ENCODE results near the gene HCRTR1.

The HCRTR1 gene

DNA sequence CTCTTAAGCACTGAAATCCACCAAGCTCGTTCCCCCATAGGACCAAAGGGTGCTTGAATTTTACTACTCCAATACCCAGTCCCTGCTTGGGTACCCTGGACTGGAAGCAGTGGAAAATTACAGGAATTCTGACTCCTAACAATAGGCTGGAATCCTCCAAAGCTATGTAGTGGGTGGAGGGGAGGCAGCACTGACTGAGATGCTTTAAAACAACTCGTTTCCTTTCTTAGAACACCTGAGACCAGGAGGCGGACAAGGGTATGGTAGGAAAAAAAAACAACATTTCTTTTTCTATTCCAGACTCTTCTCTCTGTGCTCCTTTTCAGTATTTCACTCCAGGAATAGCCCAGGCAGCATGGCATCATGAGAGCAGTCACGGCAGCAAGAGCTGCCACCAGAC is 24.9 kb downstream of the HCRTR1 start:
- TF ChIP-seq, protein P1, sequence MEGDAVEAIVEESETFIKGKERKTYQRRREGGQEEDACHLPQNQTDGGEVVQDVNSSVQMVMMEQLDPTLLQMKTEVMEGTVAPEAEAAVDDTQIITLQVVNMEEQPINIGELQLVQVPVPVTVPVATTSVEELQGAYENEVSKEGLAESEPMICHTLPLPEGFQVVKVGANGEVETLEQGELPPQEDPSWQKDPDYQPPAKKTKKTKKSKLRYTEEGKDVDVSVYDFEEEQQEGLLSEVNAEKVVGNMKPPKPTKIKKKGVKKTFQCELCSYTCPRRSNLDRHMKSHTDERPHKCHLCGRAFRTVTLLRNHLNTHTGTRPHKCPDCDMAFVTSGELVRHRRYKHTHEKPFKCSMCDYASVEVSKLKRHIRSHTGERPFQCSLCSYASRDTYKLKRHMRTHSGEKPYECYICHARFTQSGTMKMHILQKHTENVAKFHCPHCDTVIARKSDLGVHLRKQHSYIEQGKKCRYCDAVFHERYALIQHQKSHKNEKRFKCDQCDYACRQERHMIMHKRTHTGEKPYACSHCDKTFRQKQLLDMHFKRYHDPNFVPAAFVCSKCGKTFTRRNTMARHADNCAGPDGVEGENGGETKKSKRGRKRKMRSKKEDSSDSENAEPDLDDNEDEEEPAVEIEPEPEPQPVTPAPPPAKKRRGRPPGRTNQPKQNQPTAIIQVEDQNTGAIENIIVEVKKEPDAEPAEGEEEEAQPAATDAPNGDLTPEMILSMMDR (conservative IDR thresholded peaks at IDR 0.05; ENCODE audit: low read depth, low read length), result no peak
- no peak for DNase-seq (ENCODE audit: low read depth)
- no peak overlapping the region for H3K4me3 ChIP-seq (ENCODE audit: low read depth, low read length)

DNA sequence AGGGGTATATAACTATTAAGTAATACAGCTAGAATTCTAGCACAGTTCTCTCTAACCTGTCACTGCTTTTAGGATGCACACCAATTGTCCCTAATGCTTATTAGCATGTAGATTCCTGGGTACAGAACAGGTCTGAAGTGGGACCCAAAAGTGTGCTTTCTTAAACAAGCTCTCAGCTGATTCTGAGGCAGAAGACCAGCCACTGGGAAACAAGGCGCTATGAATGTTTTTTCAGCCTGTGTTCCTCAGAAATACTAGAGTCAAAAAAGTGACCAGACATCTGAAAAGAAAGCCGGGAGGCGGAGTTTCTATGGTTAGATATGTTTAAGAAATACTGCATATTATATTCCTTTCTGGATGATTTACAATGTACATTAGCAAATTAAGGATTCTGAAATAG is 25.4 kb downstream of the HCRTR1 start:
- TF ChIP-seq, protein P1 (conservative IDR thresholded peaks at IDR 0.05; ENCODE audit: low read depth, low read length), result no peak
- DNase-seq (ENCODE audit: low read depth), result no peak
- no peak overlapping the region for H3K4me3 ChIP-seq (ENCODE audit: low read depth, low read length)

DNA sequence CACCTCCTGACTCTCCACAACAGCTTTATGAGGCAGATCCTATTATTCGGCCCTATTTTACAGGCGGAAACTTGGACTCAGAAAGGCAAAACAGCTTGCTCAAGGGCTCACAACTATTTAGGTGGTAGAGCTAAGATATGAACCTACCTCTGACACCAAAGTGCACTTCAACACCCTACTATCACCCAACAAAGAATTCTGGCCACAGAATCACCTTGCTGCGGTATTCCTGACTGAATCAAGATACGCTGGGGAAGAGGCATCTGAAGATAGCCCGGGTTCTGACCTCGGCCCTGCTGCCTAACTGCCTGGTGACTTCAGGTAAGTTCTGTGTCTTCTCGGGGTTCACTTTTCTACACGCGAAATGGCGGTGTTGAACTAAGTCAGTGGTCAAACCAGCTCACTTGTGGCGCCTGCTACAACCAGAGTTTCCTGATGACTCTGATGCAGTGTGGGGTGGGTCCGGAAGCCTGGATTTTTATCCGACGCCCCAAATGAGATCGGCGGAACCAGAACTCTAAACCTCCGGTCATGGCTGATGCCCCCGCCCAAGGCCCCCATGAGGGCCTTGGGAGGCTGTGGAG is 26.6 kb downstream of the HCRTR1 start:
- H3K4me3 ChIP-seq (ENCODE audit: low read depth, low read length), result peak overlapping the region; percentile 78
- TF ChIP-seq, protein P1 (conservative IDR thresholded peaks at IDR 0.05; ENCODE audit: low read depth, low read length), result no peak
- DNase-seq (ENCODE audit: low read depth), result no peak

DNA sequence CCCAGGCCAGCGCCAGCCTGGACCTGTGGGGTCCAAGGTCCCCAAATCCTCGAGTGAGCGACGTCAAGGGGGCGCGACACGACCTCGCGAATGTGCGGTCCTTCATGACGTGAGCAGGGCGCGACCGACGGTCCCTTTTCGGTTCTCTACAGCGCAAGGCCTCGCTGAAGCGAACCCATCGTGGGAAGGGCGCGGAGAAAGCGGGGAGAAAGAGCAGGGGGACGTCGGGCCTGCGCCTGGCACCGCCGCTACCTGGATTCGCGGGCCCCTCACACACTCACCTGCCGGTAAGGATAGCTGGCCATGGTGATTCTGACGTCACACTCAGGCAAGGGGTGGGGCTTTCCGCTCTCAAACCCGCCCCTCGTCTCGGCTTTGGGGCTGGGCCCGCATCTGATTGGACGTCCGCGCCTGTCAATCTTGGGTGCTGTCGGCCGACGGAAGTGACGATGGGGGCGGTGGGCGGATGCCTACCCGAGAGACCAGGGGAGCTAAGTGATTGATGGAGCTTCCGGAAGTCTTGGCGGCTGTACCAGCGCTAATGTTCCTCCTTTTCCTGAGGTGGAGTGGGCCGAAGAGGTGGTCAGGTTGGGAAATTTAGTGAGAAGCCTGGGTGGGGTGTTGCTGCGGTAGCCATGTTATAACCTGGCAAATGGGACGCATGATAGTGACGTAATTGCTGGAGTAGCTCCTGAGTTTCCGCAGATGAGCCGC is 27.2 kb downstream of the HCRTR1 start, which contains the start of gene PEF1:
TSS of gene PEF1 (minus strand) at position 317 of the 714 bp plus-strand sequence. CDS start at position 305, 12 bp downstream.
- TF ChIP-seq, protein P1 (conservative IDR thresholded peaks at IDR 0.05; ENCODE audit: low read depth, low read length), result no peak
- peak; percentile 99 for DNase-seq (ENCODE audit: low read depth)
- H3K4me3 ChIP-seq (ENCODE audit: low read depth, low read length), result peak within 1 kb of the TSS; percentile 78

DNA sequence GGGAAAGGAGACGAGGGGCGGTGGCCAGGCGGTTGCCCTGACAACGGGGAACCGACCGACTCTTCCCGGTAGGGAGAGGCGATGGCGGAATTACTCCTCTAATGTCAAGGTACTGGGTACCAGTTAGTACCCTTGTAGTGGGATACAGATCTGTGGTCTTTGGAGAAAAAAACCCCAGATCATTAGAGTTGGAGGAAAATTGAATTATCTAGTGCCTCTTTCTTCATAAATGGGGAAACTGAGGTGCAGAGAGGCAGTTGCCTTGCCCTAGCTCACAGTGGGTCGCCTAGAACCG is 27.7 kb downstream of the HCRTR1 start:
- DNase-seq (ENCODE audit: low read depth), result no peak
- TF ChIP-seq, protein P1 (conservative IDR thresholded peaks at IDR 0.05; ENCODE audit: low read depth, low read length), result no peak
- H3K4me3 ChIP-seq (ENCODE audit: low read depth, low read length), result peak overlapping the region; percentile 78

DNA sequence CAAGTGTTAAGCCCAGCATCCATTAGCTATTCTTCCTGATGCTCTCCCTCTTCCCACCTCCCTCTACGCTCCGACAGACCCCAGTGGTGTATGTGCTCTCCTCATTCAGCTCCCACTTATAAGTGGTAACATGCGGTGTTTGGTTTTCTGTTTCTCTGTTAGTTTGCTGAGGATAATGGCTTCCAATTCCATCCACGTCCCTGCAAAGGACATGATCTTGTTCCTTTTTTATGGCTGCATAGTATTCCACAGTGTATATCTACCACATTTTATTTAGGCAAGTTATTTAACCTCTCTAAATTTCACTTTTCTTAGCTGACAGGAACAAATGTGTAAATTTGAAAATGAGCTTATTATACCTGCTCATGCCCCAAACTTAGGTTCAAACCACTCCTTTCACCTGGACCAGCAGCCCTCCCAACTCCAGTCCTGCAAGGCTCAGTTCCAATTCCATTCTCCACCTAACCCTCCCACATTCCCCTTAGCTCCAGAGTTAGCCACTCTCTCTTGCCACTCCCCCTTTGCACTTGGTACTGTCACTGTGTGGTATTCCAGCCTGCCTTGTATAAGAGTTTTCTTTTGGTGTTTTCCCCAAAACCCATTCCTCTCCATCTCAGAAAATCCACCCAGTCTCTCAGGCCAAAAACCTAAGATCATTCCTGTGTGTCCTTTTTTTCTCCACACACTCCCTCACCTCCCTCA is 28.9 kb downstream of the HCRTR1 start:
- TF ChIP-seq, protein P1 (conservative IDR thresholded peaks at IDR 0.05; ENCODE audit: low read depth, low read length), result no peak
- H3K4me3 ChIP-seq (ENCODE audit: low read depth, low read length), result no peak overlapping the region
- DNase-seq (ENCODE audit: low read depth), result no peak

All from choroid plexus epithelial cell (primary cell).